Body of pancreas (tissue), 4 donors: ENCODE data around the gene GABRB1. TPM values are rescaled to one million over a fixed set of nuclear protein-coding genes. Genes with fewer than 3 reads are reported as not detected.
A peak's percentile ranks its signal among the peaks of the same experiment; 100 is the strongest.

Experiments used
- ATAC-seq: fragments of 150-250 bp; one replicate; pipeline ENCODE4 v1.9.1; 2016
- DNase-seq, 4 donors: peaks; one replicate each; pipeline ENCODE4 v3.0.0-alpha.2; 2019
- H3K27ac ChIP-seq, 4 donors: fragments of 200-600 bp; sonication (generic); 1 replicate in 3 of 4; 2 replicates in 1 of 4; pipeline versions ENCODE4 v1.5.1 to v1.6.1; 2016 to 2019; ENCODE audit warnings: mild to moderate bottlenecking in 1 of 4, mixed read lengths in 1 of 4, moderate library complexity in 1 of 4
- H3K27me3 ChIP-seq, 2 donors: fragments of 200-600 bp; sonication (generic); one replicate each; pipeline ENCODE4 v1.6.0; 2016; ENCODE audit warnings: mild to moderate bottlenecking in 1 of 2
- H3K36me3 ChIP-seq, 2 donors: fragments of 200-600 bp; sonication (generic); replicated peaks in 1 of 2; 2 replicates each; pipeline ENCODE4 v1.5.1; 2016; ENCODE audit warnings: low read depth in 2 of 2; ENCODE audit not compliant: insufficient read depth in 1 of 2
- H3K4me1 ChIP-seq: fragments of 200-600 bp; sonication (generic); one replicate; pipeline ENCODE4 v1.6.0; 2016
- H3K4me3 ChIP-seq, 2 donors: fragments of 200-600 bp; sonication (generic); 1 replicate in 1 of 2; 2 replicates in 1 of 2; pipeline ENCODE4 v1.5.1; 2016 to 2019
- H3K9me3 ChIP-seq, 3 donors: fragments of 200-600 bp; sonication (generic); 1 replicate in 2 of 3; 2 replicates in 1 of 3; pipeline ENCODE4 v1.5.1; 2016
- POLR2A ChIP-seq, 3 donors: fragments of 450-650 bp; IDR thresholded peaks; one replicate each; pipeline ENCODE4 v1.6.1; 2016; ENCODE audit warnings: antibody characterized with exemption in 3 of 3, mild to moderate bottlenecking in 2 of 3
- WGBS, 2 donors: methylation state at CpG; one replicate each; pipeline ENCODE4 v1.1.5; 2017; 5-methylcytosine and 5-hydroxymethylcytosine counted together
- intact Hi-C: fragments of 100-400 bp; cut with DNase I; formaldehyde crosslinking; loops from one replicate; pipeline ENCODE4 v1.15.1; 2023
- total RNA-seq, 2 donors: library from RNA; depleted of rRNA; stranded (reverse); fragments of >200 nt; gene quantifications; one replicate each; pipeline ENCODE4 v1.1.0, GENCODE V29; 2016
- TF ChIP-seq, protein P1 (sequence below), 7 experiments: fragments of 450-650 bp in 4 of 7; fragments of 200-600 bp in 3 of 7; sonication (generic) in 3 of 7; IDR thresholded peaks; one replicate each; pipeline ENCODE4 v1.5.1; 2016 to 2019; ENCODE audit warnings: antibody characterized with exemption in 7 of 7

GABRB1 gene
- total RNA-seq, 2 donors from 2014 or later, result not detected

DNA sequence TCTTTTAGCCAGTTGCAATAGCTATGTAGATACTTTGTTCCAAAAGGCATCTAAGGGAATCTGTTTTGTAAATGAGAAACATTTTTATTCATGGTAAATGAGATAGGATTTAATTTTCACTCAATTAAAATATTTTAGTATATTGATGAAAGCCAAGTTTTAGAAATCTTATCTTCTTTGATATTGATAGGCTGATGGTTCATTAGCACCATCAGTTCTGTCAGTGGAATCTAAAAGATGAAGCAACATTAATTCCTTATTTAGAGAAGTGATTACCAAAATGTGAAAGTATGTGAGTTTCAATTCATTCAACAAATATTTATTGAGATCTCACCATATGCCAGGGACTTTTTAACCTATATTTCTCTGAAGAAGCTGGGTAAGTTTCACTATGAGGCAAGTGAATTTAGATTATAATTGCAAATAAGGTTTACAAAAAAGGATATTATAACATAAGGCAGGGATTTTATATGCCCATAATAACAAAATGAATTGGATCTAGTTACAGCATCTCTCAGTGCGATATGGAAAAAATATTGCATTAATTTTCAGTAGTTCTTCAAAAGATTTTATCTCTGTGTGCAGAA, 79.3 kb downstream of the GABRB1 start:
- WGBS, 2 donors, result 74 to 79% methylated on average over 1 of the region's 1 CpG
- DNase-seq, result no peak
- Histone ChIP-seq H3K27ac (no peak overlapping the region), H3K9me3 (no peaks in the 10 kb centered on the region), H3K4me3 (no peak overlapping the region), H3K36me3 (no peaks in the 10 kb centered on the region), H3K4me1 (no peaks in the 10 kb centered on the region), H3K27me3 (no peaks in the 10 kb centered on the region)
- no peak for ATAC-seq
- intact Hi-C loops, result no loop called here
- no peak for TF ChIP-seq POLR2A (IDR thresholded peaks at IDR 0.05)
- TF ChIP-seq, protein P1, sequence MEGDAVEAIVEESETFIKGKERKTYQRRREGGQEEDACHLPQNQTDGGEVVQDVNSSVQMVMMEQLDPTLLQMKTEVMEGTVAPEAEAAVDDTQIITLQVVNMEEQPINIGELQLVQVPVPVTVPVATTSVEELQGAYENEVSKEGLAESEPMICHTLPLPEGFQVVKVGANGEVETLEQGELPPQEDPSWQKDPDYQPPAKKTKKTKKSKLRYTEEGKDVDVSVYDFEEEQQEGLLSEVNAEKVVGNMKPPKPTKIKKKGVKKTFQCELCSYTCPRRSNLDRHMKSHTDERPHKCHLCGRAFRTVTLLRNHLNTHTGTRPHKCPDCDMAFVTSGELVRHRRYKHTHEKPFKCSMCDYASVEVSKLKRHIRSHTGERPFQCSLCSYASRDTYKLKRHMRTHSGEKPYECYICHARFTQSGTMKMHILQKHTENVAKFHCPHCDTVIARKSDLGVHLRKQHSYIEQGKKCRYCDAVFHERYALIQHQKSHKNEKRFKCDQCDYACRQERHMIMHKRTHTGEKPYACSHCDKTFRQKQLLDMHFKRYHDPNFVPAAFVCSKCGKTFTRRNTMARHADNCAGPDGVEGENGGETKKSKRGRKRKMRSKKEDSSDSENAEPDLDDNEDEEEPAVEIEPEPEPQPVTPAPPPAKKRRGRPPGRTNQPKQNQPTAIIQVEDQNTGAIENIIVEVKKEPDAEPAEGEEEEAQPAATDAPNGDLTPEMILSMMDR (IDR thresholded peaks at IDR 0.05), result no peak

DNA sequence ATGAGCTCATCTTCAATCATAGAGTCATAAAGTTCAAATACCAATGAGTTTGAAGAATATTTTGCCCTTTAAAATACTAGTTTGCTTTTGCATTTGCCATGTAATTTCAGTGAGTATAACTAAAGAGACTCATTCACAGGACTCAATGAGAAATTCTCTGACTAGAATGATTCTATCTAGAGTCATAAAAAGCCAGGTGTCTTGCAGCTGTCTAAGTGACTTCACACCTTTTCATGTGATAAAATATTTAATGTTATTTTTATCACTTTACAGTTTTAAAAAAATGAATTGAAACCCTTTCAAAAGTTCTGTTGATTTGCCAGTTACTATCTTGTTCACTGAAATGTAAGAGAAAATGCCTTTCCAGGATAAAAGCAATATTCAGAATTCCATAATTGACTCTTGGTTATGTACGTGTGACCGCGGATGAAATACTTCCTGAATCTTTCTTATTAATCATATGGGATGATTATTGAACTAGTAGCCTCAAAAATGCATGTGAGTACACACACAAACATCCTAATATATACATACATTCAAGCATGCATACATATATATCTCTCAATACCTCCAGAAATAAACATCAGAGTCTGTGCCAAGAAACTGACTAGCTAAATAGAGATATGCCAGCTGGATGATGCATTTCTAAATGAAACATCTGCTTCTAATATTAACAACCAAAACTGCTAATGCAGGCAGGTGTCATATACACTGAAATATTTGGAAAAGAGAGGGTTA, 87.0 kb downstream of the GABRB1 start:
- intact Hi-C loops, result no loop called here
- Histone ChIP-seq H3K4me1 (no peaks in the 10 kb centered on the region), H3K4me3 (no peak overlapping the region), H3K27me3 (no peaks in the 10 kb centered on the region), H3K9me3 (no peaks in the 10 kb centered on the region), H3K36me3 (no peaks in the 10 kb centered on the region), H3K27ac (no peak overlapping the region)
- DNase-seq, result no peak
- ATAC-seq, result no peak
- no peak for TF ChIP-seq POLR2A (IDR thresholded peaks at IDR 0.05)
- TF ChIP-seq, protein P1 (IDR thresholded peaks at IDR 0.05), result no peak
- WGBS, 2 donors, result 57 to 70% methylated on average over 3 of the region's 3 CpGs

DNA sequence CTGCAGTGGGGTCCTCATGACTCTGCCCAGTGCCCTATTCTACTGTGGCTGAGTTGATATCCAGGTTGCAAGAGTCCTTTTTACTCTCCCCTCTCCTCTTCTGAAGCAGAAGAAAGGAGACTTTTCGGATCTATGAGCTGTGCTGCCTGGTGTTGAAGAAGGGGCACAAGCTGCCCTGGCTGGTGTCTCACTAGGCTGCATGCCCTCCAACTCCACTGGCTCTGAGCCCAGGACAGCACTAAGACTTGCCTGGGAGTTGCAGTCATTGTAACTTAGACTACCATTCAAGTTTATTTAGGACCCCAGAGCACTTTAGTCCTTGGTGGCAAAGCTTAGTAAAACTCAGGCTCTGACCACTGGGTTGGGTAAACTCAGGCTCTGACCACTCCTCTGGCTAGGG, 89.4 kb downstream of the GABRB1 start:
- TF ChIP-seq, protein P1 (IDR thresholded peaks at IDR 0.05), result no peak
- TF ChIP-seq POLR2A (IDR thresholded peaks at IDR 0.05), result no peak

DNA sequence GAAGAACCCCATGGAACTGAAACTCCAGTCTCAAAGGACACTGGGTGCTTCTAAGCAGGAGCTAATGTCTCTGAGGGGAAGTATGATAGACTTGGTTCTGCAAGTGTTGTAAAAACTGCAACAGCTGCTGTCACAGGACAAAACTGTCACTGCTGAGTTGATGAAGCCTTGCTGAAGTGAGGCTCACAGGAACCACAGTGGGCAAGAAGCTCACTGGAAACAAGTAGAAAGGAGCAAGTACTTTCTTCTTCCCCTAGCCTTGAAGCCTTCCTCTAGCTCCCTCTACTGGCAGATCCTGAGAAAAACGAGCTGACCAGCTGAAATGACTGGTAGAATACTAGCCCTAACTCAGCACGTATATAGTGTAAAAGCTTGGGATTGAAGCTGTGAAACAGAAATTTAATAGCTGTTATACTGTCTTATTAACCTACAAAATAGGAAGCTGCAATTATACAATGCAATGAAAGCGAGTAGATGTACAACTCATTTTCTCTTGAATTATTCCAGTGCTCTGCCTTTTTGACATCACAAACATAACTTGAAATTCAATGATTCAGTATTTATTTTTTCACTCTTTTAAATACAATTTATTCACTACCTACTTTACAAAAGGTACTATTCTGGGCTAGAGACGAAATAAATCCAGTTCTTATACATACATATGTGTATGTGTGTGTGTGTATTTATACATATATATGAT, 91.4 kb downstream of the GABRB1 start:
- Histone ChIP-seq H3K27ac (no peak overlapping the region), H3K9me3 (no peaks in the 10 kb centered on the region), H3K36me3 (no peaks in the 10 kb centered on the region), H3K4me3 (no peak overlapping the region), H3K4me1 (no peaks in the 10 kb centered on the region), H3K27me3 (no peaks in the 10 kb centered on the region)
- intact Hi-C loops, result no loop called here
- DNase-seq, result peak; percentile 54 to 60 (median 59)
- TF ChIP-seq, protein P1 (IDR thresholded peaks at IDR 0.05), result peak; percentile 57 to 73 (median 61)
- TF ChIP-seq POLR2A (IDR thresholded peaks at IDR 0.05), result no peak
- peak; percentile 83 for ATAC-seq
- 1 to 2% methylated on average over 4 of the region's 4 CpGs for WGBS, 2 donors

More for the DNA sequence above, 89.4 kb downstream of the GABRB1 start:
- DNase-seq, result no peak
- no peaks in the 10 kb centered on the region for H3K4me1 ChIP-seq
- intact Hi-C loops, result no loop called here
- WGBS, 2 donors, result 38 to 50% methylated on average over 1 of the region's 1 CpG
- H3K27me3 ChIP-seq, result no peaks in the 10 kb centered on the region
- no peak for ATAC-seq
- no peak overlapping the region for H3K27ac ChIP-seq
- no peaks in the 10 kb centered on the region for H3K36me3 ChIP-seq
- H3K4me3 ChIP-seq, result no peak overlapping the region
- no peaks in the 10 kb centered on the region for H3K9me3 ChIP-seq
